HG03159 (cell line): ENCODE results near the gene TOR1A.
"Not testable (repeated sequence)": the region's sequence is repeated elsewhere in the genome, so short reads cannot be mapped to it uniquely, and the experiment has no call there.

Source experiments
- ATAC-seq: cut with Tn5 transposase; IDR thresholded peaks from one replicate; pipeline ENCODE4 v1.9.1; 2021; ENCODE audit warnings: mild to moderate bottlenecking, moderate library complexity; ENCODE audit not compliant: unreplicated experiment

The TOR1A gene

GRCh38 chr9:129783516-129784361, 40.2 kb downstream of the TOR1A start:
- no peak for ATAC-seq

GRCh38 chr9:129781981-129782380, 42.0 kb downstream of the TOR1A start:
- ATAC-seq = no peak

- no peak for ATAC-seq
These were observed 42.8 kb downstream of the TOR1A start for GRCh38 chr9:129781131-129781530.

GRCh38 chr9:129779560-129780190, 44.3 kb downstream of the TOR1A start:
- ATAC-seq = no peak

GRCh38 chr9:129778469-129778868, 45.5 kb downstream of the TOR1A start:
- ATAC-seq = no peak

- ATAC-seq = no peak
These were observed 46.2 kb downstream of the TOR1A start for GRCh38 chr9:129777769-129778130.

- no peak for ATAC-seq
These were observed 46.8 kb downstream of the TOR1A start for GRCh38 chr9:129776938-129777768.

GRCh38 chr9:129776566-129776937, 47.4 kb downstream of the TOR1A start:
- ATAC-seq = no peak

- not testable (repeated sequence) for ATAC-seq
These were observed 47.8 kb downstream of the TOR1A start for GRCh38 chr9:129776096-129776495.

- no peak for ATAC-seq
These were observed 48.5 kb downstream of the TOR1A start for GRCh38 chr9:129775448-129775798.

GRCh38 chr9:129774791-129775447, 49.0 kb downstream of the TOR1A start:
- no peak for ATAC-seq

GRCh38 chr9:129773262-129774048, 50.5 kb downstream of the TOR1A start:
- ATAC-seq = no peak

- ATAC-seq = no peak
These were observed 53.2 kb downstream of the TOR1A start for GRCh38 chr9:129770741-129771140.

GRCh38 chr9:129769669-129770068, 54.3 kb downstream of the TOR1A start:
- ATAC-seq = no peak

GRCh38 chr9:129768486-129768885, 55.5 kb downstream of the TOR1A start:
- ATAC-seq = no peak

GRCh38 chr9:129765764-129766317, 58.1 kb downstream of the TOR1A start:
- ATAC-seq = no peak

- ATAC-seq = no peak
These were observed 60.7 kb downstream of the TOR1A start for GRCh38 chr9:129762985-129763926.
